HepG2 (cell line): Measurements from ENCODE around the gene ADGRV1. TPM values are rescaled to one million over a fixed set of nuclear protein-coding genes. Genes with fewer than 3 reads are reported as not detected.

Experiments
- ATAC-seq: fragments of 200-7000 bp; cut with Tn5 transposase; 3 replicates; pipeline ENCODE4 v1.9.1; 2020; ENCODE audit warnings: mild to moderate bottlenecking, moderate library complexity
- BruUV-seq: library from RNA; stranded (reverse); fragments of 400-500 nt; replicated peaks from 2 replicates; lab custom pipeline; 2021; lab: Mats Ljungman, UMichigan
- CTCF ChIA-PET: fragments of 300-600 bp; formaldehyde crosslinking; extraction: SDS; loops from one replicate; lab custom pipeline; 2021; ENCODE audit warnings: low total read pairs, inconsistent platforms, low intra/inter-chr PET ratio; lab: Yijun Ruan, JAX
- POLR2A ChIA-PET: fragments of 350-600 bp; sonication (Branson Sonifier 250); formaldehyde crosslinking; loops from one replicate; lab custom pipeline; 2020; ENCODE audit warnings: antibody characterized with exemption, inconsistent platforms; lab: Yijun Ruan, JAX
- DNase-seq: peaks from one replicate; pipeline ENCODE4 v3.0.0-alpha.2; 2015; ENCODE audit warnings: low spot score
- FAIRE-seq: peaks from 3 replicates; lab custom pipeline; 2011; peaks lifted over from hg19 to GRCh38; lab: Jason Lieb, UNC
- H2AFZ ChIP-seq: one replicate; pipeline ENCODE4 v1.6.1; 2011; ENCODE audit warnings: low read length, inconsistent platforms
- H3K27ac ChIP-seq: fragments of 300-600 bp; 3 replicates; pipeline ENCODE4 v1.8.0; 2011; ENCODE audit warnings: mixed run types, mild to moderate bottlenecking, mixed read lengths, low read length, inconsistent platforms; ENCODE audit not compliant: insufficient read depth; ENCODE audit errors: extremely low read length
- H3K27me3 ChIP-seq, 2 experiments: fragments of 200-600 bp in 1 of 2; 2 replicates in 1 of 2; 3 replicates in 1 of 2; pipeline versions ENCODE4 v1.6.0 to v1.8.0; 2011; ENCODE audit warnings: low read length in 2 of 2, mild to moderate bottlenecking in 2 of 2, moderate library complexity in 2 of 2, inconsistent platforms in 1 of 2; ENCODE audit not compliant: insufficient read depth in 2 of 2, control insufficient read depth in 1 of 2
- H3K36me3 ChIP-seq, 2 experiments: fragments of 200-600 bp in 1 of 2; replicated peaks in 1 of 2; 2 replicates in 1 of 2; 3 replicates in 1 of 2; pipeline versions ENCODE4 v1.5.1 to v1.8.0; 2011; ENCODE audit warnings: low read length in 2 of 2, inconsistent platforms in 1 of 2; ENCODE audit not compliant: insufficient read depth in 2 of 2, control insufficient read depth in 1 of 2
- H3K4me1 ChIP-seq: 2 replicates; pipeline ENCODE4 v1.5.1; 2012; ENCODE audit warnings: low read length, inconsistent platforms; ENCODE audit not compliant: insufficient read depth
- H3K4me2 ChIP-seq: 2 replicates; pipeline ENCODE4 v1.6.0; 2011; ENCODE audit warnings: low read depth, low read length, inconsistent platforms
- H3K4me3 ChIP-seq, 3 experiments: fragments of 200-600 bp in 1 of 3; sonication (generic), shearing (Covaris generic) in 1 of 3; replicated peaks in 1 of 3; 2 replicates each; pipeline ENCODE4 v1.5.1; 2011 to 2016; ENCODE audit warnings: low read length in 3 of 3, inconsistent platforms in 2 of 3, low read depth in 2 of 3, mild to moderate bottlenecking in 2 of 3, control low read depth in 1 of 3, mixed read lengths in 1 of 3; ENCODE audit not compliant: insufficient read depth in 1 of 3
- H3K79me2 ChIP-seq: one replicate; pipeline ENCODE4 v1.6.1; 2011; ENCODE audit warnings: low read length, inconsistent platforms; ENCODE audit not compliant: insufficient read depth
- H3K9ac ChIP-seq: 2 replicates; pipeline ENCODE4 v1.6.0; 2011; ENCODE audit warnings: mild to moderate bottlenecking, low read depth, low read length, inconsistent platforms; ENCODE audit not compliant: insufficient read depth
- H3K9me3 ChIP-seq: 2 replicates; pipeline ENCODE4 v1.5.1; 2012; ENCODE audit warnings: mild to moderate bottlenecking, low read length
- H4K20me1 ChIP-seq: 2 replicates; pipeline ENCODE4 v1.6.0; 2011; ENCODE audit warnings: inconsistent platforms, mild to moderate bottlenecking, low read length, moderate library complexity; ENCODE audit not compliant: insufficient read depth
- AHR ChIP-seq: IDR thresholded peaks from 2 replicates; pipeline ENCODE4 v1.6.1; 2018; ENCODE audit warnings: missing genetic modification reagents, missing compliant biosample characterization
- BORCS8-MEF2B ChIP-seq: sonication (generic); formaldehyde crosslinking; IDR thresholded peaks from 2 replicates; pipeline ENCODE4 v1.8.0; 2022; ENCODE audit warnings: mild to moderate bottlenecking, missing genetic modification reagents
- HES4 ChIP-seq: sonication (generic); formaldehyde crosslinking; IDR thresholded peaks from 2 replicates; pipeline ENCODE4 v1.9.0; 2021; ENCODE audit warnings: mild to moderate bottlenecking, missing genetic modification reagents, borderline replicate concordance
- HOMEZ ChIP-seq: IDR thresholded peaks from 2 replicates; pipeline ENCODE4 v1.6.1; 2016; ENCODE audit warnings: low read depth
- KLF6 ChIP-seq: IDR thresholded peaks from 2 replicates; pipeline ENCODE4 v1.8.0; 2016; ENCODE audit warnings: missing biosample characterization, missing genetic modification reagents
- MAFK ChIP-seq, 2 experiments: IDR thresholded peaks in 1 of 2; conservative IDR thresholded peaks in 1 of 2; 2 replicates each; pipeline ENCODE4 v1.6.1; 2011; ENCODE audit warnings: improper control_type of control experiment in 2 of 2, low read length in 2 of 2
- NCOA2 ChIP-seq: sonication (generic); formaldehyde crosslinking; IDR thresholded peaks from 2 replicates; pipeline ENCODE4 v1.8.0; 2022; ENCODE audit warnings: inconsistent platforms
- NFKB2 ChIP-seq: sonication (generic); formaldehyde crosslinking; IDR thresholded peaks from 2 replicates; pipeline ENCODE4 v1.4.0; 2020; ENCODE audit warnings: missing genetic modification reagents, borderline replicate concordance
- RCOR2 ChIP-seq: IDR thresholded peaks from 2 replicates; pipeline ENCODE4 v1.6.1; 2016; ENCODE audit warnings: missing biosample characterization, missing genetic modification reagents
- TBX2 ChIP-seq: sonication (generic); formaldehyde crosslinking; IDR thresholded peaks from 2 replicates; pipeline ENCODE4 v1.5.0; 2020; ENCODE audit warnings: missing genetic modification reagents, mild to moderate bottlenecking, borderline replicate concordance
- WGBS: methylation state at CpG from one replicate; pipeline ENCODE4 v1.1.6; 2017; ENCODE audit warnings: low lambda C conversion rate; 5-methylcytosine and 5-hydroxymethylcytosine counted together
- in situ Hi-C: cut with HindIII; loops from 2 replicates; pipeline ENCODE4 v1.10.0; 2017; ENCODE audit warnings: low pct_unique_long_range_greater_than_20kb; ENCODE audit not compliant: extremely low pct_ligation_motif_present
- intact Hi-C: fragments of 100-400 bp; cut with micrococcal nuclease; formaldehyde crosslinking; loops from one replicate; pipeline ENCODE4 v1.10.0; 2022; ENCODE audit not compliant: unreplicated experiment
- polyA plus RNA-seq, 8 experiments: library from polyadenylated mRNA; depleted of rRNA in 3 of 8; stranded (reverse) in 7 of 8; unstranded in 1 of 8; fragments of >200 nt; fragmentation: Illumina TruSeq in 4 of 8; extraction: Trizol in 4 of 8; gene quantifications; 2 replicates each; pipeline versions ENCODE4 v1.2.1 to v1.2.3, GENCODE V29; 2011 to 2016; ENCODE audit warnings: low read depth in 4 of 8, missing spikeins in 1 of 8, mixed read lengths in 1 of 8; ENCODE audit not compliant: insufficient read depth in 1 of 8
- total RNA-seq, 5 experiments: library from RNA; depleted of rRNA; stranded (reverse); fragments of >200 nt; fragmentation: Illumina TruSeq; extraction: Trizol; gene quantifications; 2 replicates each; pipeline ENCODE4 v1.2.3, GENCODE V29; 2016; ENCODE audit warnings: low read depth in 1 of 5
- TF ChIP-seq, protein P1 (sequence below): sonication (generic); formaldehyde crosslinking; IDR thresholded peaks from 2 replicates; pipeline ENCODE4 v1.4.0; 2020; ENCODE audit warnings: mild to moderate bottlenecking, missing genetic modification reagents

The ADGRV1 gene
- total and polyA plus RNA-seq, 2 of the 13 experiments (the other 11 are each of a cell fraction or from before 2014, with no cell fraction given), result 1.7 to 3.9 TPM

DNA sequence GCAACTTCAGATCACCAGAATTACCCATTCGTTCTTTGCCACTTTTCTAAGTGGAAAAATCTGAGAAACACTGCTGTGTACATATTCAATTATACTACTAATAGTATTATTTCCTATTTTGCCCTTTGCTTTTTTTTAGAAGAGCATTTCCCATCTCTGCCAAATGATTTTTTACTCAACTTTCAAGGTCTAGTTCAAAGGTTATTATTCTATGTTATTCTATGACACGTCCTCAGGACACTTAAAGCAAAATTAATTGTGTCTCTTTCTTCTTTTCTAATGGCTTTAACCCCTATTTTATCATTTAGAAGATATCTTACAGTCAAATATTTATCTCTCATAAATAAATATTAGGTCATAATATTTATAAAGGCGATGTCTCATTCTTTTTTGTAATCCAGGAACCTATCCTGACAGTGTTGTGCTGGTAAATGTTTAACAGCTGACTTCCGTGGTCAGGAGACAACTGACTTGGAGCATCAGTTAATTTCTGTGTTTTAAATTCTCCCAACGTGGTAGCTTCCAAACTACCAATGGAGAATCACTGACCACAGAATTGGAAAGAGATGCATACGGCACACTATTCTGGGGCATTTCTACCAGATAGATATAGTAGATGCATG, 449.3 kb downstream of the ADGRV1 start (continued):
- TF ChIP-seq, protein P1, sequence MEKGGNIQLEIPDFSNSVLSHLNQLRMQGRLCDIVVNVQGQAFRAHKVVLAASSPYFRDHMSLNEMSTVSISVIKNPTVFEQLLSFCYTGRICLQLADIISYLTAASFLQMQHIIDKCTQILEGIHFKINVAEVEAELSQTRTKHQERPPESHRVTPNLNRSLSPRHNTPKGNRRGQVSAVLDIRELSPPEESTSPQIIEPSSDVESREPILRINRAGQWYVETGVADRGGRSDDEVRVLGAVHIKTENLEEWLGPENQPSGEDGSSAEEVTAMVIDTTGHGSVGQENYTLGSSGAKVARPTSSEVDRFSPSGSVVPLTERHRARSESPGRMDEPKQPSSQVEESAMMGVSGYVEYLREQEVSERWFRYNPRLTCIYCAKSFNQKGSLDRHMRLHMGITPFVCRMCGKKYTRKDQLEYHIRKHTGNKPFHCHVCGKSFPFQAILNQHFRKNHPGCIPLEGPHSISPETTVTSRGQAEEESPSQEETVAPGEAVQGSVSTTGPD (CRISPR knock-in tag), result no peak
- TF ChIP-seq AHR (CRISPR knock-in tag) (no peak), MAFK (conservative IDR thresholded peaks at IDR 0.05 in 1 of 2, IDR thresholded peaks at IDR 0.05 in 1 of 2; ENCODE audit: low read length in 2 of 2) (no peak), NFKB2 (CRISPR knock-in tag) (no peak), HOMEZ (peak; percentile 55; the same call in 1 of the 2 replicates)

DNA sequence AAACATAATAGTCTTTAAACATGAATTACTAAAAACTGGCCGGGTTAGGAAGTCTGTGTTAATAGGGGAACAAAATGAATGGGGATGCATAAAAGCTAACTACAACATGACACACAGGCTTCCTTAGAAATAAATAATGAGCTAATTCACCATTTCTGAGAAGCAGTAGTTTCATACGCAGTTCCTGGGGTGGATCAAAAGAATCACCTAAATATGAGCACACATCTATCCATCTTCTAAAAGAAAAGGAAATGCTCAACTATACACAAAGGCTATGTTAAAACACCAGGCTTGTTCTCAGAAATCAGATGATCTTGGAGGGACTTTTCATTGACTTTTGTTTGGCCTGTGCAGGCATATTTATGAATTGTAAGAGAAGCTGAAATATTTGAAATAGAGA, 451.5 kb downstream of the ADGRV1 start:
- ATAC-seq, result no peak
- in situ Hi-C loops, result no loop called here
- CTCF ChIA-PET, result no interaction called here

More for the DNA sequence above, 451.5 kb downstream of the ADGRV1 start:
- Histone ChIP-seq H3K4me3 (no peak overlapping the region), H3K27ac (no peak overlapping the region), H3K36me3 (no peaks in the 10 kb centered on the region), H3K79me2 (no peaks in the 10 kb centered on the region), H3K9me3 (no peaks in the 10 kb centered on the region), H3K27me3 (no peaks in the 10 kb centered on the region), H3K4me2 (no peak overlapping the region), H2AFZ (no peak overlapping the region), H4K20me1 (no peaks in the 10 kb centered on the region), H3K9ac (no peak overlapping the region), H3K4me1 (peaks cover 26% of the 10 kb centered on the region)
- DNase-seq (no peak), FAIRE-seq (no peak)
- no TSS peak for BruUV-seq
- POLR2A ChIA-PET, result no interaction called here
- 80% methylated on average over 2 of the region's 2 CpGs for WGBS
- intact Hi-C loops, result no loop called here
- TF ChIP-seq NCOA2 (CRISPR knock-in tag) (no peak), KLF6 (CRISPR knock-in tag) (no peak), TBX2 (CRISPR knock-in tag) (no peak), BORCS8-MEF2B (no peak), RCOR2 (no peak), HES4 (CRISPR knock-in tag) (no peak)
